Smooth muscle cell (in vitro differentiated cells): ENCODE data around the gene MEDAG. TPM values are rescaled to one million over a fixed set of nuclear protein-coding genes. Genes with fewer than 3 reads are reported as not detected.

Experiments
- DNase-seq: peaks from one replicate; lab custom pipeline; 2025; ENCODE audit not compliant: unreplicated experiment; lab: John Stamatoyannopoulos, UW
- H2AFZ ChIP-seq: fragments of 200-600 bp; sonication (generic); 2 replicates; pipeline ENCODE4 v1.6.0; 2016; ENCODE audit warnings: antibody characterized with exemption, low read depth, mild to moderate bottlenecking
- H3F3A ChIP-seq: fragments of 200-600 bp; sonication (generic); 2 replicates; pipeline ENCODE4 v1.6.0; 2017; ENCODE audit warnings: antibody characterized with exemption, low read depth
- H3K27ac ChIP-seq: fragments of 200-600 bp; sonication (generic); 2 replicates; pipeline ENCODE4 v1.5.1; 2016; ENCODE audit warnings: low read depth, mild to moderate bottlenecking
- H3K27me3 ChIP-seq: fragments of 200-600 bp; sonication (generic); 2 replicates; pipeline ENCODE4 v1.6.1; 2016; ENCODE audit warnings: low read depth, mild to moderate bottlenecking
- H3K36me3 ChIP-seq: fragments of 200-600 bp; sonication (generic); 2 replicates; pipeline ENCODE4 v1.5.1; 2016; ENCODE audit warnings: low read depth
- H3K4me1 ChIP-seq: fragments of 200-600 bp; sonication (generic); 2 replicates; pipeline ENCODE4 v1.5.1; 2016; ENCODE audit warnings: low read depth
- H3K4me2 ChIP-seq: fragments of 200-600 bp; sonication (generic); 2 replicates; pipeline ENCODE4 v1.6.0; 2016; ENCODE audit warnings: mild to moderate bottlenecking
- H3K4me3 ChIP-seq: fragments of 200-600 bp; sonication (generic); 2 replicates; pipeline ENCODE4 v1.5.1; 2016; ENCODE audit warnings: mild to moderate bottlenecking
- H3K79me2 ChIP-seq: fragments of 200-600 bp; sonication (generic); 2 replicates; pipeline ENCODE4 v1.6.0; 2016; ENCODE audit warnings: low read depth, mild to moderate bottlenecking
- H3K9ac ChIP-seq: fragments of 200-600 bp; sonication (generic); 2 replicates; pipeline ENCODE4 v1.6.0; 2016; ENCODE audit warnings: low read depth
- H3K9me3 ChIP-seq: fragments of 200-600 bp; sonication (generic); replicated peaks from 2 replicates; pipeline ENCODE4 v1.5.1; 2016; ENCODE audit warnings: low read depth
- H4K20me1 ChIP-seq: fragments of 200-600 bp; sonication (generic); 2 replicates; pipeline ENCODE4 v1.6.0; 2016; ENCODE audit warnings: low read depth
- WGBS: methylation state at CpG from one replicate; pipeline ENCODE4 v1.1.7; 2016; ENCODE audit warnings: low lambda C conversion rate; 5-methylcytosine and 5-hydroxymethylcytosine counted together
- polyA plus RNA-seq: library from polyadenylated mRNA; unstranded; fragments of >200 nt; fragmentation: Nextera tagmentation; extraction: Ambion mirVana; gene quantifications from 2 replicates; pipeline ENCODE4 v1.2.1, GENCODE V29; 2016
- total RNA-seq: library from RNA; depleted of rRNA; stranded (reverse); fragments of >200 nt; gene quantifications from 2 replicates; pipeline ENCODE4 v1.2.3, GENCODE V29; 2014
- TF ChIP-seq, protein P1 (sequence below): fragments of 200-600 bp; sonication (generic); IDR thresholded peaks from 2 replicates; pipeline ENCODE4 v1.5.1; 2017; ENCODE audit warnings: borderline replicate concordance, mild to moderate bottlenecking, antibody characterized with exemption; ENCODE audit not compliant: insufficient read depth, poor library complexity, severe bottlenecking

Gene MEDAG
- total and polyA plus RNA-seq, 2 experiments from 2014 or later: not detected

DNA sequence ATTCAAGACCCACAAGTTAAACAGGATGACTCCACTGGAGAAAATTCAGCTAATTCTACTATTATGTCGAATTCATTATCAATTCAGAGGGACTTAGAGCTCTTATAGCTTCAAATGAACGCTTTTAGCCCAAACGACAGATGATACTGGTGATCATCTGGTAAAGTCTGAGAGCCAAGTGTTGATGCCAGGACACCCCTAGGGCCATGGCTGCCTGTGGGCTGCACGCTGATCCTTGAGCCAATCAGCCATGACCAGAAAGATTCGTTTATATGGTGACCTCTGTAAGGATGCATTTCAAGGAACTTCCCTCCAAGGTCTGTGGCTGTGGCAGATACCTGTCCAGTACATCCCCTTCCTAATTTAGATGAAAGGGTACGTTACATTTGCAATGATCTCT is 10.9 kb downstream of the MEDAG start:
- Histone ChIP-seq H3K27me3 (no peaks in the 10 kb centered on the region), H3K4me1 (no peaks in the 10 kb centered on the region), H3K9me3 (no peaks in the 10 kb centered on the region), H3K9ac (no peak overlapping the region), H3K4me2 (no peak overlapping the region), H4K20me1 (no peaks in the 10 kb centered on the region), H3K4me3 (no peak overlapping the region), H2AFZ (no peak overlapping the region), H3K27ac (no peak overlapping the region), H3F3A (no peaks in the 10 kb centered on the region), H3K79me2 (no peaks in the 10 kb centered on the region), H3K36me3 (no peaks in the 10 kb centered on the region)
- TF ChIP-seq, protein P1, sequence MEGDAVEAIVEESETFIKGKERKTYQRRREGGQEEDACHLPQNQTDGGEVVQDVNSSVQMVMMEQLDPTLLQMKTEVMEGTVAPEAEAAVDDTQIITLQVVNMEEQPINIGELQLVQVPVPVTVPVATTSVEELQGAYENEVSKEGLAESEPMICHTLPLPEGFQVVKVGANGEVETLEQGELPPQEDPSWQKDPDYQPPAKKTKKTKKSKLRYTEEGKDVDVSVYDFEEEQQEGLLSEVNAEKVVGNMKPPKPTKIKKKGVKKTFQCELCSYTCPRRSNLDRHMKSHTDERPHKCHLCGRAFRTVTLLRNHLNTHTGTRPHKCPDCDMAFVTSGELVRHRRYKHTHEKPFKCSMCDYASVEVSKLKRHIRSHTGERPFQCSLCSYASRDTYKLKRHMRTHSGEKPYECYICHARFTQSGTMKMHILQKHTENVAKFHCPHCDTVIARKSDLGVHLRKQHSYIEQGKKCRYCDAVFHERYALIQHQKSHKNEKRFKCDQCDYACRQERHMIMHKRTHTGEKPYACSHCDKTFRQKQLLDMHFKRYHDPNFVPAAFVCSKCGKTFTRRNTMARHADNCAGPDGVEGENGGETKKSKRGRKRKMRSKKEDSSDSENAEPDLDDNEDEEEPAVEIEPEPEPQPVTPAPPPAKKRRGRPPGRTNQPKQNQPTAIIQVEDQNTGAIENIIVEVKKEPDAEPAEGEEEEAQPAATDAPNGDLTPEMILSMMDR: no peak
- DNase-seq: no peak
- WGBS: 93% methylated on average over 6 of the region's 6 CpGs

DNA sequence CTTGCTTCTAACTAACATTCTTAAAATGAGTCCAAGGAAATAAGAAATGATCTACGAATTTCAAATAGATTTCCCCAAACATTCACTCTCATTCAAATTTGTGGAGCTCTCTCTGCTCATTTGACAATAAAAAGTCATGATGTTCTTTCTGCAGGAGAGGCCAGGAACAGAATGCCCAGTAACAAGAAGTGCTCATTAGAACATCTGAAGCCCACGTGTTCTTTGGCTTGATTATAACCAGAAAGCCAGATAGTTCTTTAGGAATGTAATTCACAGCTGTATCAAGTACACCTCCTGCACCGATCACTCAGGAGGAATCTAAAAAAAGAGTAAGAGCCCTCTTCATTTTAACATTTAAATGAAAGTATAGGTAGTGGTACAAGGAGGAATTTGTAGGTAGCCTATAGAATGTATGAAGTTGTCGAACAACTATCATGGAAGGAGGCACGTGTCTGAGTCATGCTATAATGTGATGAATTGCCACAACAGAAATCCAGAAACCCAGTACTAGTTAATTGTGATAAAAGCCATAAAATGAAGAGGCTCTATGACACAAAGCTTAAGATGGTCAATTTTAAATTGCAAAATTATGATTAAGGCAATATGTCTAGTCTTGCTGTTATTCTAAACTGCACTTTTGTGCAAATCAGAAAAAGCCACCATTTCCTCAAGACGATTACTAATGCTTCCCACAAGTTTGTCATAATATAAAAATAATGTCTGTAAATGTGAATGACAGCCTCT is 12.8 kb downstream of the MEDAG start:
- Histone ChIP-seq H3K9me3 (no peaks in the 10 kb centered on the region), H3K9ac (no peak overlapping the region), H3K27me3 (no peaks in the 10 kb centered on the region), H3F3A (no peaks in the 10 kb centered on the region), H2AFZ (no peak overlapping the region), H4K20me1 (no peaks in the 10 kb centered on the region), H3K36me3 (no peaks in the 10 kb centered on the region), H3K4me1 (no peaks in the 10 kb centered on the region), H3K27ac (no peak overlapping the region), H3K4me3 (no peak overlapping the region), H3K4me2 (no peak overlapping the region), H3K79me2 (no peaks in the 10 kb centered on the region)
- DNase-seq: no peak
- TF ChIP-seq, protein P1: no peak
- WGBS: 65% methylated on average over 6 of the region's 6 CpGs

DNA sequence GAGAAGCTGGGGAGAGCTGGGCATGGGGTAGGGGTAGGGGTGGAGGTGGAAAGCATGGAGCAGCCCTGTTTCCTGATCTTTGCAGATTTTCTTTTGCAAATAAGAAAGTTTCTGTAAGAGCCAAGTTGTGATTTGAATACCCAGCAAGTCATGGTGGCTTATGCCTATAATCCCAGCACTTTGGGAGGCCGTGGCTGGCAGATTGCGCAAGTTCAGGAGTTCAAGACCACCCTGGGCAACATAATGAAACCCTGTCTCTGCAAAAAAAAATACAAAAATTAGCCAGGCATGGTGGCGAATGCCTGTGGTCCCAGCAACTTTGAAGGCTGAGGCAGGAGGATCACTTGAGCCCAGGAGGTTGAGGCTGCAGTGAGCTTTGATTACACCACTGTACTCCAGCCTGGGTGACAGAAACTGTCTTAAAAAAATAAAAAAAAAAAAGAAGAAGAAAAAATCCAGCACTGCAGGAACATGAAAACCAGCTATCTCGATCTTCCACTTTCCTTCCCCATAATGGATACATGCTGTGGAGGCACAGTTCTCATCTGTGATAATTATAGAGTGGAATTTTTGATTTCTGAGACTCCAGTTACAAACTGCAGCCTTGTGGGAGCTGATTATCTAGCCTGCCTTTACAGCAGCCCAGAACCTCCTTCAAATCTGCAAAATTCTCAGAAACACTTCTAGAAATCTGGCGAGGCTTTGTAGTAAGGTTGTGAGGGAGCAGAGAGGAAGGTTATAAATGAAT is 14.3 kb downstream of the MEDAG start:
- TF ChIP-seq, protein P1: no peak
- DNase-seq: no peak
- H3K27ac ChIP-seq: no peak overlapping the region
- H3K9me3 ChIP-seq: no peaks in the 10 kb centered on the region
- no peaks in the 10 kb centered on the region for H3K27me3 ChIP-seq
- no peak overlapping the region for H3K4me2 ChIP-seq
- H3K79me2 ChIP-seq: no peaks in the 10 kb centered on the region
- H2AFZ ChIP-seq: no peak overlapping the region
- no peak overlapping the region for H3K9ac ChIP-seq
- no peak overlapping the region for H3K4me3 ChIP-seq
- no peaks in the 10 kb centered on the region for H4K20me1 ChIP-seq
- no peaks in the 10 kb centered on the region for H3K36me3 ChIP-seq
- no peaks in the 10 kb centered on the region for H3K4me1 ChIP-seq
- 82% methylated on average over 5 of the region's 5 CpGs for WGBS
- no peaks in the 10 kb centered on the region for H3F3A ChIP-seq
